Activated CD4-positive, alpha-beta T cell treated with anti-CD3 and anti-CD28 coated beads for 4 hours (primary cell): ENCODE measurements around the gene ASB4.
"Not testable (repeated sequence)": the region's sequence is repeated elsewhere in the genome, so short reads cannot be mapped to it uniquely, and the experiment has no call there.

Experiments
- DNase-seq, 2 donors: peaks; one replicate each; pipeline ENCODE4 v3.0.0-alpha.2; 2020

ASB4 gene, protein sequence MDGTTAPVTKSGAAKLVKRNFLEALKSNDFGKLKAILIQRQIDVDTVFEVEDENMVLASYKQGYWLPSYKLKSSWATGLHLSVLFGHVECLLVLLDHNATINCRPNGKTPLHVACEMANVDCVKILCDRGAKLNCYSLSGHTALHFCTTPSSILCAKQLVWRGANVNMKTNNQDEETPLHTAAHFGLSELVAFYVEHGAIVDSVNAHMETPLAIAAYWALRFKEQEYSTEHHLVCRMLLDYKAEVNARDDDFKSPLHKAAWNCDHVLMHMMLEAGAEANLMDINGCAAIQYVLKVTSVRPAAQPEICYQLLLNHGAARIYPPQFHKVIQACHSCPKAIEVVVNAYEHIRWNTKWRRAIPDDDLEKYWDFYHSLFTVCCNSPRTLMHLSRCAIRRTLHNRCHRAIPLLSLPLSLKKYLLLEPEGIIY

DNA sequence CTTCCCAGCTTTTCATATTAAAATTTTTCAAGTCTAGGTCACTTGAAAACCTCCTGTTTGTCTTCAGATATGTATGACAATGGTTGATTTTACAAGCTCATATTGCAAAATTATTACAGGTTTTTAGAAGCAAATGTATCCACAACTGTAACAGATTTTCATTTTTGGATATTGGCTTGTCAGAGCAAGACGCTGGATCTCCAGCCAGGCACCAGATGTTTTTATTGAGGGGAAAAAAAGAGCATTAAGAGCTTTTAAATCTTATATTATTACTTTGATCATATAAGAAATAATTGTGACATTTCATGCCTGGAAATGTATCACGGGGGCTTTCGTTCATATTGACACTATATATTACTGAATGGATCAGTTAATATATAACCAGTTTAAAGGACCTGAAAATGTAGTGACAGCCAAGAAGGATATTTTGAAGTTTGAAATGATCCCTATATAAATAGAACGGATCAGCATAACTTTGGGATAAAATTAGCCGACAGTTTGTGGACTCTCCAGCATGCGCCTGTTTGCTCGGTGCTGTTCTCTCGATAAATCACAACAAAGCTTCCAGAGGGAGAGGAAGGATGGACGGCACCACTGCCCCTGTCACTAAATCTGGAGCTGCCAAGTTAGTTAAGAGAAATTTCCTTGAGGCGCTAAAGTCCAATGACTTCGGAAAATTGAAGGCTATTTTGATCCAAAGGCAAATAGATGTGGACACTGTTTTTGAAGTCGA, at the start of gene ASB4:
TSS of gene ASB4 (plus strand) at position 553 of the 733 bp plus-strand sequence. CDS start at position 582, 29 bp downstream.
- DNase-seq = no peak

GRCh38 chr7:95436407-95436806, 49.3 kb upstream of the ASB4 start:
- DNase-seq = no peak

GRCh38 chr7:95440394-95441038, 45.2 kb upstream of the ASB4 start:
- DNase-seq = no peak

DNA sequence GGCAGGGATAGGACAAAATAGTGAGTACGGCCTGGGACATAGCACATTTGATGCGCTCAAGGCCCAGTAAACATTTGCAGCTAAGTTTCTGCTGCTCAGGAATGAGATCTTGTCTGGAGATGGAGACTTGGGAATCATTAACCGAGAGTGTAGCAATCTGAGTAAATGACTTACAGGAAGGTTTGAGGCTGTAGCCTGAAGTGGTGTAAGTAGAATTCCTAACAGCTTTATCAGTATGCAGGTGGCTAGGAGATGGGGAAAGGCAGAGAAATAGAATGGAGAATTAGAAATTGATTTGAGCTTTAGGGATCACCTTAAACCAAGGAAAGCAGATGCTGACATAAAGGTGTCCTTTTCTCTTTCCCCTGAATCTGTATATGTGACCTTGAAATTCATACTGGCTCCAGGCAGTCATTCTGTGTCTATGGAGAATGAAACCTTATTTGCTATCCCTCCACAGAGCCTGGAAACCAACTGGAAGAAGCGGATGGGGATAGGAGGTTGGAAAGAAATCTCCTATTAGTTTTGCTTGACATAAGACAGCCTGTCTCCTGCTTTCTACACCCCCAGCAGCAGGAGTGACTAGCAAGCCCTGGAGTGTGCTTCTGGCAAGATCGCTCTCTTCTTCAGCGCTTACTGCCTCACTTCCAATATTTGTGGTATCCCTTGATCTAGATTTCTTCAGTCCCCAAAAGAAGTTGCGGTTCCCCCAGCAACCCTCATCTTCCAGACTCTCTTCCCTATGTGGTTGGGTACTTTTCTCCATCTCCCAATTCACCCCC, 44.5 kb upstream of the ASB4 start:
- no peak for DNase-seq

- no peak for DNase-seq
Observed at GRCh38 chr7:95444796-95445195, 40.9 kb upstream of the ASB4 start.

DNA sequence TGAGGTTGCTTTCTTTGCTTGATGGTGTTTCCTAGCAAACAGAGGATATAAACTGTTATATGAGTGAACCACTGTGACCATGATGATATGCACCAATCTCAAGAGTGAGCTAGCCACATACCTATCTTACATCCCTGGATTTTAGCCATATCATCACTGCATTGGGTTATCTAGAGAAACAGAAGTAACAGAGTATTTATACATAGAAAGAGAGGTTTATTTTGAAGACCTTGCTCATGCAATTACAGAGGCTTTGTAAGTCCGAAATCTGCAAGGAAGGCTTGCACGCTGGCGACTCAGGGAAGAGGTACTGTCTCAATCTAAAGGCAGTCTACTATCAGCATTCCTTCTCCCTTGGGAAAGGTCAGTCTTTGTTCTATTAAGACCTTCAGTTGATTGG, 39.1 kb upstream of the ASB4 start:
- DNase-seq = no peak

DNA sequence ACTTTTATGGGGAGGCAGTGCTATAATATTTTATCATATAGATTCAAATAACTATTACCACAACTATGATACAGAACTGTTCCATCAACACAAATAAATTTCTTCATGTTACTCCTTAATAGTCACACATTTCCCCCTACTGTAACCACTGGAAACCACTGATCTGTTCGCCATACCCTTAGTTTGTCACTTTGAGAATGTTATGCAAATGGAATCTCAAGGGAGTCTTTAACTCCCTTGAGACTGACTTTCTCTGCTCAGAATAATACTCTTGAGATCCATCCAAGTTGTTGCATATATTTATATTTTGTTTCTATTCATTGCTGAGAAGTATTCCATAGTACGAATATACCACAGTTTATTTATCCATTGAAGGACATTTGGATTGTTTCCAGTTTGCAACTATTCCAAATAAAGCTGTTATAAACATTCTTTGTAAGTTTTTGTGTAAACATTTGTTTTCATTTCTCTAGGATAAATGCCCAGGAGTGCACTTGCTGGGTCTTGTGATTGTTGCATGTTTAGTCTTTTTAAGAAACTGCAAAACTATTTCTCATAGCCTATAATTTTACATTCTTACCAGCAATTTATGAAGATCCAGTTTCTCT, 31.2 kb upstream of the ASB4 start:
- no peak for DNase-seq

DNA sequence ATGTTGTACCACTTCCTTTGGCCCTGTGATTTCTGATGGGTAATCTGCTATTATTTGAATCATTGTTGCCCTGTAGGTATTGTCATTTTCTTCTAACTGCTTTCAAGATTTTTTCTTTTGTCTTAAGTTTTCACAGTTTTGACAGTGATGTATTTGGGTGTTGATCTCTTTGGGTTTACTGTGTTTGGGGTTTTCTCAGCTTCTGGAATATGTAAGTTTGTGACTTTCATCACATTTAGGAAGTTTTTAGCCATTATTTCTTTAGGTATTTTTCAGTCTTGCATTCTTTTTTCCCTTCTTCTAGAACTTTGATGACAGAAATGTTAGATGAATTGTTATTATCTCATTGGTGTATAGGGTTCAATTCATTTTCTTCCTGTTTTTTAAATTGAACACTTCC, 27.8 kb upstream of the ASB4 start:
- no peak for DNase-seq

DNA sequence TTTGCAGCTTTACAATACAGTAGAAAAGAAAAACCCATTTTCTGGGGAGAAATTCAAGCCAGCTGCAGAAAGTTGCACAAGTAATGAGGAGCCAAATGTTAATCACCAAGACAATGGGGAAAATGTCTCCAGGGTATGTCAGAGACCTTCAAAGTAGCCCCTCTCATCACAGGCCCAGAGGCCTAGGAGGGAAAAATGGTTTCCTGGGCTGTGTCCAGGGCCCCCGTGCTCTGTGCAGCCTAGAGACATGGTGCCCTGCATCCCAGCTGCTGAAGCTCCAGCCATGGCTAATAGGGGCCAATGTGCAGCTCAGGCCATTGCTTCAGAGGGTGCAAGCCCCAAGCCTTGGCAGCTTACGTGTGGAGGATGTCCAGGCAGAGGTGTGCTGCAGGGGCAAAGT, 25.1 kb upstream of the ASB4 start:
- DNase-seq = not testable (repeated sequence)

DNA sequence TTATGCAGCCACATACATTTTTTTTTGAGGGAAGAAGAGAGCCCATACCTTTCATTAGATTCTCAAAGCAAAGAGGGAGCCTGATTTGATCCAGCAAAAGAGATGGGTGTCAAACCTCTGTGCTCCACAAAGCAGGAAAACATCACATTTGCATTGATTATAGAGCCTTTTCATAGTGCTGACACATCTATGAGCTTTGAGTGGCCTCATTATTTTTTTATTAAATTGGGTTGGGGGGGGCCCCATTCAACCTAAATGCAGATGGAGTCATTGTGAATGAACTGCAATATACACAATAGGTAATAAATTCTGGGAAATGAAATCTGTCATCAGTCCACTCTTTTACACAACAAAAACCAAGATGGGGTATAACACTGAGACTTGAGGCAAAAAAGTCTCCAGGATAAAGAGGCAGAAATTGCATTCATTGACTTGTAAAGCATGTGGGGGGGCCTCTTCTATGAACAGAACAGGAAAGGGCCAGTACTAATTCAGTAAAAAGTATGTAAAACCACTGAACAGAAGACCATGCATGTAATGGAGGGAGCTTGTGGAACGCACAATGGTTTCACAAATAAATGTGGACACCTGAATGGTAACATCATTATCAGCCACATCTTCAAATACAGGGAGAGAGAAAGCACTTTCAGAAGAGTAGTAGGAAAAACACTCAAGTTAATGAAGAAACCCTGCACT, 17.7 kb upstream of the ASB4 start:
- DNase-seq = no peak

- no peak for DNase-seq
Observed at GRCh38 chr7:95469187-95469586, 16.6 kb upstream of the ASB4 start.

DNA sequence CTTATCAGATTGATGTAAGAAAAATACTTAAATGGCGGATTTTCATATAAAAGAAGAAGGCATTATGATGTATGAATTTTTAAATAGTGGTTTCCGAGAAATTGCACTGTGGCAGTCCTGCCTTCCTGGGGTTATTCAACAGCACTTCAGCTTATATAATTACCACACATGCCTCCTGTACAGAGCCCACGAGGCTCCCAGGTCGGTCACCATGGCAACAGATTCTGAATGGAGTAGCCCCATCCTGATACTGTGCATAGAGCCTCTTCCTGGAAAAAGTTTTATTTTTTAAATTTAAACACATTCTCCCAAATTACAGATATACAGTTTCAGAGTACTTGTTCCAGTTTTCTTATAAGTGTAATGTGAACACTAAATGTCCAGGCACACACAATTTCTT, 15.9 kb upstream of the ASB4 start:
- DNase-seq = no peak

DNA sequence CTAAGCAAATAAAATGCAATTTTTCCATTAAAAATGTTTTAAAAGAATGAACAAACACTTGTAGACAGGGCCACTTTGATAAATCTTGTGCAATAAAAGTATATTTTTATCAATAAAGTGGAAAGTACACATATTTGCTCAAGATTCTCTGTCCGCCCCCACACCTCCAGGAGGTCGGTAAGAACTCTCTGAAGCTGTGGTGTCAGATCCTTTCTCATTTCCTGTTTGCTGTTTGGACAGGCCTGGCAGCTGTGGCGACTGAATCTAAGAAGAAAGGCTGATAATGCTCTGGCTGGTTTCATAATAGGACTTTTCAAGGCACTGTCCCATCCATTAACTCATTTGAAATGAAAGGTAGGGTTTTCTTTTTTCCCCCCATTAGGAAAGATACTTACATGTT, 15.3 kb upstream of the ASB4 start:
- DNase-seq = no peak

GRCh38 chr7:95471071-95471470, 14.7 kb upstream of the ASB4 start:
- no peak for DNase-seq

GRCh38 chr7:95472581-95473161, 13.1 kb upstream of the ASB4 start:
- DNase-seq = no peak

DNA sequence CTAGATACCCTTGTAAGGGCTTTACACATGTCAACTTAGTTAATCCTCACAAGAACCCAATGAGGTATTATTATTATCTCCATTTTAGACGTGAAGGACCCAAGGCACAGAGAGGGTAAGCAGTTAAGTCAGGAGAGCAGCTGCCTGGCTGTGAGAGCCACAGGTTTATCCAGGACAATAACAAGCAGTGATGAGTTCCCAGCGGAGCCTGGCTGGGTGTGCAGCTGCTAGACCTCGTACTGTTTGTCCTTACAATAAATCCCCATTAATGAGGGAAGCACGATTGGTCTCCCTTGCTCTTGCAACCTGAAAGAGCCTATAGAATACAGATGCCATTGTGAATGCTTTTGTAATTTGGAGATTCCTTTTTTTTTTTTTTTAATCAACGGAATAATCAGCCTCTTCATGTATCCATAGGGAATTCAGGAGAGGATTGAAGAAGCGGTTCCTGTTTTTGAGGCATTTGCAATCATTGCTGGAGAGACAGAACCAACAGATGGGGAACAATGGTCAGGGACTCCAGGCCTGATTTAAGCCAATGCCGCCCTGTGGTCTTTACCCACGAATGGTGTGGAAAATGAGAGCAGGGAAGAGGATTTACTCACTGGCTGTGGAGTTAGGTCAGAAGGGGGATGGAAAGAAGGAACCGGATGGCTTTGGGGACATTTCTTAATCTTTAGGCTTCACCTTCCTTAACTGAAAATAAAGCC, 12.3 kb upstream of the ASB4 start:
- no peak for DNase-seq

DNA sequence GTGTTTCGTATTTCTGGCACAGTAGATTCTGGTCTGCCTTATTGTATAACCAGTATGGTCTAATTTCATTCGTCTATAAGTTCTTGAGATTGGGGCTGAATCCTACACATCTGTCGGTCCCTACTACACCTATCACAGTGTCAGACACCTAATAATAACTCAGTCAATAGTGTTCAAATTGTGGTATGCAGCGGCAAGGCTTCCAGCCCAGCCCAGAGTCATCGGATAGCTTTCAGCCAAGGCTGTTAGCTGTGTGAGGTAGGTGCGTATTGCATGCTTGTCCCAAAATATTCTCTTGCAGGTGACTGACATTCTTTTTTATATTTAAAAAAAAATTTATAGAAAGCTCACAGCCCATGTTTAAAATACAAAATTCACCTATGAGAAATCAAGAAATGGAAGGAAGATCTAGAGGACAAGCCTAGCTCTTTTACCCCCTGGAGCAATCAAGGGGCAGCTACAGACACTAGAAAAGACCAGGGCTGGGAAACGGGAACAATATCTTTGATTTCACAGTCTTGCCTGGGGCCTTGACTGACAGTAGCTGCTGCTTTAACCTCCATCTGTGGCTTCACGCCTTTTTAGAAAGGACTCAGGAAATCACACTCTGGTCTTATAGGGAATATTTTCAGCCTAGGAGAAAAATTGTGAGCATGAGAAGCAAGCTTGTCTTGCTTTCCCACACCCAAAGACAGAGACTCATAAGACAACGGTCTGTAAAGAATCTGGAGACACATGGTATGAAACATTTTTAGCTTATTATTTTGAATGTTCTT, 9.5 kb upstream of the ASB4 start:
- no peak for DNase-seq

DNA sequence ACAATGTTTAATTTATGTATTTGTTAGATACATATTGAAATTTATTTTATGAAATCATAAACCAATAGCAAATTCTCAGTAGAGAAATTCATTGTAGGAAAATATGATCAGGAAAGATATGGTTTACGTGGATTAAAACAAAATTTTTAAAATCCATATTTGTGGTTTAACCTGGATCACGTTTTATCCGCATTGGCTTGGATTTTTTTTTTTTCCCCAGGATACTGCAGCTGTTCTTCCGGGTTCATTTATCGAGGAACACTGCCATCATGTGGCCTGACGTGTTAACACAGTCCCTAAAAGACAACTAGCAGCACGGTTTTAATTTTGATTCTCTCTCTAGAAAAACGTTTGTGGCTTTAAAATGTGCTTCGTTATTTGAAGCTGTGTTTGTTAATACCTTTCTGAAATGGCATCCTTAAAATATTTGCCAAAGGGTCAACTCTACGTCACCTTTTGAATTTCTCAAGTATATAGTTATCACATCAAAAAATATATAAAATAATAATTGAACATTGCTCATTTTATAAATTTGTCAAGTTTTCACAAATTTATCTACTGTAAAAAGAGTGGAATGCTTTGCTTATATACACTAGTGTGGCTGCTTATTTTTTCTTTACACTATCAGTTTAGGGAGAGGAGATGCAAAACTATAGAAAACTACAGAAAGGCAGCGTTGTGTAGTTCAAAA, 8.7 kb upstream of the ASB4 start:
- peak; percentile 22 to 28 for DNase-seq

GRCh38 chr7:95478272-95479037, 7.3 kb upstream of the ASB4 start:
- no peak for DNase-seq
